Osteoblast (primary cell): ENCODE data around the gene KRT6A. TPM values are rescaled to one million over a fixed set of nuclear protein-coding genes. Genes with fewer than 3 reads are reported as not detected.

ENCODE experiments used
- DNase-seq: peaks from one replicate; pipeline ENCODE4 v3.0.0; 2011; ENCODE audit warnings: low spot score, mixed read lengths; ENCODE audit not compliant: insufficient read length; ENCODE audit errors: missing footprints
- H2AFZ ChIP-seq: 2 replicates; pipeline ENCODE4 v1.6.0; 2011; ENCODE audit warnings: mild to moderate bottlenecking, low read length
- H3K27ac ChIP-seq: 2 replicates; pipeline ENCODE4 v1.5.1; 2011; ENCODE audit warnings: mild to moderate bottlenecking, low read depth, low read length, moderate library complexity
- H3K27me3 ChIP-seq: 2 replicates; pipeline ENCODE4 v1.6.0; 2012; ENCODE audit warnings: mild to moderate bottlenecking, control low read depth, inconsistent platforms, low read length, moderate library complexity; ENCODE audit not compliant: insufficient read depth
- H3K36me3 ChIP-seq: 2 replicates; pipeline ENCODE4 v1.5.1; 2011; ENCODE audit warnings: mild to moderate bottlenecking, low read length, control low read depth, moderate library complexity; ENCODE audit not compliant: insufficient read depth
- H3K4me1 ChIP-seq: 2 replicates; pipeline ENCODE4 v1.5.1; 2011; ENCODE audit warnings: mild to moderate bottlenecking, low read length, control low read depth, moderate library complexity; ENCODE audit not compliant: insufficient read depth
- H3K4me2 ChIP-seq: 2 replicates; pipeline ENCODE4 v1.6.0; 2011; ENCODE audit warnings: mild to moderate bottlenecking, low read length; ENCODE audit not compliant: insufficient read depth
- H3K4me3 ChIP-seq: fragments of 200-600 bp; sonication (generic); 3 replicates; pipeline ENCODE4 v1.5.1; 2012; ENCODE audit warnings: mild to moderate bottlenecking, low read length, inconsistent platforms; ENCODE audit not compliant: insufficient read depth
- H3K79me2 ChIP-seq: 2 replicates; pipeline ENCODE4 v1.6.0; 2012; ENCODE audit warnings: mild to moderate bottlenecking, low read length, control low read depth, inconsistent platforms; ENCODE audit not compliant: insufficient read depth
- H3K9me3 ChIP-seq: 2 replicates; pipeline ENCODE4 v1.5.1; 2011; ENCODE audit warnings: low read depth, low read length, control low read depth
- H4K20me1 ChIP-seq: 2 replicates; pipeline ENCODE4 v1.6.0; 2012; ENCODE audit warnings: mild to moderate bottlenecking, low read length, control low read depth; ENCODE audit not compliant: insufficient read depth
- total RNA-seq: library from RNA; depleted of rRNA; stranded (reverse); fragments of >200 nt; gene quantifications from 2 replicates; pipeline ENCODE4 v1.2.3, GENCODE V29; 2012
- TF ChIP-seq, protein P1 (sequence below): IDR thresholded peaks from 2 replicates; pipeline ENCODE4 v1.5.1; 2011; ENCODE audit warnings: mild to moderate bottlenecking, low read depth, low read length, moderate library complexity; ENCODE audit errors: extremely low read depth

KRT6A gene
- total RNA-seq, 1 donor: 0.72 TPM

DNA sequence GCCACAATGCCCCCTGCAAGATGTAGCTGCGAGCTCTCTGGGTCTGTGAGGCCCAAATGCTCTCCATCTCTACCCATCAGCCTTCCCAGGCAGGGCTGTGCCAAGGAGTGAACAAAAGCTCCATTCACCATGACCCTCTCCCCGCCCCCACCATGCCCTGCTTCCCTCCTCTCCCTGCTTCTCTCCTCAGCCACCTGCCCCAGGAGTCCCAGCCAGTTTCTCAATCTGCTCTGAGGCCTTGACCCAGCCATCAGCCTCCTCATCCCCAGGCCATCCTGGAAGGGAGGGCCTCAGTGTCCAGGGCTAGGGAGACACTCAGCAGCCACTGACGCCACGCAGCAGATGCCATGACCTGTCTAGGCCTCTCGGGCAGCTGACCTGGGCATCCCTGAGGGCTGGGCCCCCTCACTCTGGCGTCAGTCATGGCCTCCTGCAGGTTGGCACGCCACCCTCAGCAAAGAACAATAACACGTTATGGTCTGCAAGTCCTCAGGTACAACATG lies 35.6 kb upstream of the KRT6A start:
- no peak overlapping the region for H3K4me3 ChIP-seq
- no peaks in the 10 kb centered on the region for H3K36me3 ChIP-seq
- TF ChIP-seq, protein P1, sequence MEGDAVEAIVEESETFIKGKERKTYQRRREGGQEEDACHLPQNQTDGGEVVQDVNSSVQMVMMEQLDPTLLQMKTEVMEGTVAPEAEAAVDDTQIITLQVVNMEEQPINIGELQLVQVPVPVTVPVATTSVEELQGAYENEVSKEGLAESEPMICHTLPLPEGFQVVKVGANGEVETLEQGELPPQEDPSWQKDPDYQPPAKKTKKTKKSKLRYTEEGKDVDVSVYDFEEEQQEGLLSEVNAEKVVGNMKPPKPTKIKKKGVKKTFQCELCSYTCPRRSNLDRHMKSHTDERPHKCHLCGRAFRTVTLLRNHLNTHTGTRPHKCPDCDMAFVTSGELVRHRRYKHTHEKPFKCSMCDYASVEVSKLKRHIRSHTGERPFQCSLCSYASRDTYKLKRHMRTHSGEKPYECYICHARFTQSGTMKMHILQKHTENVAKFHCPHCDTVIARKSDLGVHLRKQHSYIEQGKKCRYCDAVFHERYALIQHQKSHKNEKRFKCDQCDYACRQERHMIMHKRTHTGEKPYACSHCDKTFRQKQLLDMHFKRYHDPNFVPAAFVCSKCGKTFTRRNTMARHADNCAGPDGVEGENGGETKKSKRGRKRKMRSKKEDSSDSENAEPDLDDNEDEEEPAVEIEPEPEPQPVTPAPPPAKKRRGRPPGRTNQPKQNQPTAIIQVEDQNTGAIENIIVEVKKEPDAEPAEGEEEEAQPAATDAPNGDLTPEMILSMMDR: no peak
- H2AFZ ChIP-seq: no peak overlapping the region
- H3K4me1 ChIP-seq: no peaks in the 10 kb centered on the region
- no peak for DNase-seq
- H3K9me3 ChIP-seq: no peaks in the 10 kb centered on the region
- H4K20me1 ChIP-seq: no peaks in the 10 kb centered on the region
- peaks cover 13% of the 10 kb centered on the region for H3K27me3 ChIP-seq
- no peak overlapping the region for H3K4me2 ChIP-seq
- no peaks in the 10 kb centered on the region for H3K79me2 ChIP-seq
- H3K27ac ChIP-seq: no peak overlapping the region

DNA sequence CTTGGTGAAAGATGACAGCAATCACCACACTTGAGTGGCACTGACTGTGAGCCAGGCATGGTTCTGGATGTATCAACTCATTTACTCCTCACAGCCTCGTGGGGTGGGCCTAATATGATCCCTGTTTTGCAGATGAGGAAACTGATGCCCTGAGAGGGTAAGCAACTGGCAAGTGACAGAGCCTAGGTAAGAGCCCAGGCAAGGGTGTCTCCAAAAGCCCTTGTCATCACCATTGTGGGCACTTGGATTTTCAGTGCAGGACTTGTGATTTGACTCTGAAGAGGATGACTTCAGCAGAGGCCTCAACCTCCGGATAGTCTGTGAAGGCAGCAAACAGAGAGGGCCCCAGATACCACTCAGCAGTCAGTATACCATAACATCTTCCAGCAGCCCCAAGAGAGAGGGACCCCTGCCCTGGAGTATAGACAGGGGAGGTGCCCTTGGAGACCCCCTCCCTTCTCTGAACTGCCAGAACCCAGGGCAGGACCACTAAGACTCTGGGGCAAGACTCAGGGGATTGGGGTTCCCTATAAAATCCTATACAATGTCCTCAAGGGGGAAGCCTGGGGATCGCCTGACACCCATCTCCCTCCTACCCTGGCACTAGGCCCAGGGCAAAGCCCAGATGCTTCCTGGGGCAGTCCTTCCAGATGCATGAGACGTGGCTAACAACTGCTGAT lies 34.2 kb upstream of the KRT6A start:
- no peak overlapping the region for H3K4me2 ChIP-seq
- no peak for DNase-seq
- H2AFZ ChIP-seq: no peak overlapping the region
- TF ChIP-seq, protein P1: no peak
- H4K20me1 ChIP-seq: no peaks in the 10 kb centered on the region
- H3K79me2 ChIP-seq: no peaks in the 10 kb centered on the region
- H3K9me3 ChIP-seq: no peaks in the 10 kb centered on the region
- H3K27me3 ChIP-seq: peaks cover 26% of the 10 kb centered on the region
- no peak overlapping the region for H3K27ac ChIP-seq
- no peaks in the 10 kb centered on the region for H3K36me3 ChIP-seq
- no peak overlapping the region for H3K4me3 ChIP-seq
- H3K4me1 ChIP-seq: no peaks in the 10 kb centered on the region

DNA sequence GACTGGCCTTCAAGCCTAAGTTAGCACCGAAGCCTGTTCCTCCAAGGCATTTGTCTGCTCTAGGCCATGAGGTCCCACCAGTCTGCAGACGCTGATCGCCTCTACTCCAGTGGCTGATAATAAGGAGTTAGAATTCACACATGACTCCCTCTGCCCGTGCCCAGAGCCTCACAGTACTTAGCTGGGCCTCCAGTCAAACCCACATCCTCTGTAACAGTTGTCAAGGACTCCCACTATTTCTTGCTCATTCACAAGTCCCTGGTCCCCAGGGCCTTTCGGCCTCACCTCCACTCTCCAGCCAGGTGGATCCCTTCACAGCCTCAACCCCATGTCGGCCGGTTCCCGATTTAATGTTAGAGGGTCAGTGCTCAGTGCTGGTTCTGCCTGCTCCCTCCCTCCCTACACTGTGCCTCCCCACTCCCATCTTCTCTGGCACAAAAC lies 33.5 kb upstream of the KRT6A start:
- no peak for DNase-seq
- no peaks in the 10 kb centered on the region for H3K36me3 ChIP-seq
- H3K27me3 ChIP-seq: peaks cover 27% of the 10 kb centered on the region
- H3K9me3 ChIP-seq: no peaks in the 10 kb centered on the region
- TF ChIP-seq, protein P1: no peak
- no peaks in the 10 kb centered on the region for H4K20me1 ChIP-seq
- no peak overlapping the region for H2AFZ ChIP-seq
- no peak overlapping the region for H3K4me2 ChIP-seq
- peaks cover under 1% of the 10 kb centered on the region for H3K4me1 ChIP-seq
- H3K79me2 ChIP-seq: no peaks in the 10 kb centered on the region
- no peak overlapping the region for H3K4me3 ChIP-seq
- no peak overlapping the region for H3K27ac ChIP-seq

DNA sequence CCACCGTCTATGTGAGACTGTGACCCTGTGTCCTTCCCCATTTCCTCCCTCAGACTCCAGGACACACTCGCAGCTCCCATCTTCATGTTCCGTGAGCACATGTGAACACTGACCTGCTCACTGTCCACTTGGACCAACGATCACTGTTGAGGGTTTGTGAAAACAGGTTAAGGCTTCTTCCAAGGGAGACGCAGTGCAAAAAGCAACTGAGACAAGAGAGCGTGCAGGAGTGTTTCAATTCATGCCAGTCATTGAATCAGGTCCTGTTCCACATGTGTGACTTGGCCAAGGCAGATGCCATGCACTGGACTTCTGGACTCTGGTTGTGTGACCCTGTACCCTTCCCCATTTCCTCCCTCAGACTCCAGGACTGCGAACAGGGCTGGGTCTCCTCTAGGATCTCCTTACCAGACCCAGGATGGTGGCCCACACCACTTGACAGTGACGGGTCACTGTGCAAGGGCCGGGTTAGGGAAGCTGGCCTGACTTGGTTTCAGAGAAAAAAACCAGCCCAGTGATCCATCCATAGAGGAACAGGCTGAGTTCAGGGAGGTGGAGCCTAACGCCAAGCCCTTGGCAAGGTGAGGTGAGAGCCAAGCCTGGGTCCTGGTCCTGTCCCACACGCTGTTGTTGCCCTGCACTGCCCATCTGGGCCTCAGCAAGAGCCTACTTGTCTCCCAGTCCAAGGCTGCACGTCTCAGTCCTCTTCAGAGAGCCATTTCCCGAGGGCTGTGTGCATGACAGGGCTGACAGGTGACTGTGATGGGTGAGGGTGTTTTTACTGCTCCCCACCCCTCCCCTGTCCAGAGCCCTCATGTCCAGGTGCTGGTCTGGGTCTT lies 32.8 kb upstream of the KRT6A start:
- Histone ChIP-seq H4K20me1 (no peaks in the 10 kb centered on the region), H3K4me2 (no peak overlapping the region), H3K4me3 (no peak overlapping the region), H3K27me3 (peaks cover 27% of the 10 kb centered on the region), H3K79me2 (no peaks in the 10 kb centered on the region), H3K36me3 (no peaks in the 10 kb centered on the region), H3K27ac (no peak overlapping the region), H2AFZ (no peak overlapping the region), H3K4me1 (peaks cover 5% of the 10 kb centered on the region), H3K9me3 (no peaks in the 10 kb centered on the region)
- no peak for DNase-seq
- TF ChIP-seq, protein P1: no peak
